Effector CD4-positive, alpha-beta T cell (primary cell): ENCODE data around the gene POU4F1. TPM values are rescaled to one million over a fixed set of nuclear protein-coding genes. Genes with fewer than 3 reads are reported as not detected.
"Not testable (repeated sequence)": the region's sequence is repeated elsewhere in the genome, so short reads cannot be mapped to it uniquely, and the experiment has no call there.

Source experiments
- DNase-seq: peaks from one replicate; pipeline ENCODE4 v3.0.0-alpha.2; 2020
- total RNA-seq: gene quantifications from one replicate; lab custom pipeline; 2026; lab: John Stamatoyannopoulos, UW

POU4F1 gene, protein sequence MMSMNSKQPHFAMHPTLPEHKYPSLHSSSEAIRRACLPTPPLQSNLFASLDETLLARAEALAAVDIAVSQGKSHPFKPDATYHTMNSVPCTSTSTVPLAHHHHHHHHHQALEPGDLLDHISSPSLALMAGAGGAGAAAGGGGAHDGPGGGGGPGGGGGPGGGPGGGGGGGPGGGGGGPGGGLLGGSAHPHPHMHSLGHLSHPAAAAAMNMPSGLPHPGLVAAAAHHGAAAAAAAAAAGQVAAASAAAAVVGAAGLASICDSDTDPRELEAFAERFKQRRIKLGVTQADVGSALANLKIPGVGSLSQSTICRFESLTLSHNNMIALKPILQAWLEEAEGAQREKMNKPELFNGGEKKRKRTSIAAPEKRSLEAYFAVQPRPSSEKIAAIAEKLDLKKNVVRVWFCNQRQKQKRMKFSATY
- total RNA-seq: not detected

DNA sequence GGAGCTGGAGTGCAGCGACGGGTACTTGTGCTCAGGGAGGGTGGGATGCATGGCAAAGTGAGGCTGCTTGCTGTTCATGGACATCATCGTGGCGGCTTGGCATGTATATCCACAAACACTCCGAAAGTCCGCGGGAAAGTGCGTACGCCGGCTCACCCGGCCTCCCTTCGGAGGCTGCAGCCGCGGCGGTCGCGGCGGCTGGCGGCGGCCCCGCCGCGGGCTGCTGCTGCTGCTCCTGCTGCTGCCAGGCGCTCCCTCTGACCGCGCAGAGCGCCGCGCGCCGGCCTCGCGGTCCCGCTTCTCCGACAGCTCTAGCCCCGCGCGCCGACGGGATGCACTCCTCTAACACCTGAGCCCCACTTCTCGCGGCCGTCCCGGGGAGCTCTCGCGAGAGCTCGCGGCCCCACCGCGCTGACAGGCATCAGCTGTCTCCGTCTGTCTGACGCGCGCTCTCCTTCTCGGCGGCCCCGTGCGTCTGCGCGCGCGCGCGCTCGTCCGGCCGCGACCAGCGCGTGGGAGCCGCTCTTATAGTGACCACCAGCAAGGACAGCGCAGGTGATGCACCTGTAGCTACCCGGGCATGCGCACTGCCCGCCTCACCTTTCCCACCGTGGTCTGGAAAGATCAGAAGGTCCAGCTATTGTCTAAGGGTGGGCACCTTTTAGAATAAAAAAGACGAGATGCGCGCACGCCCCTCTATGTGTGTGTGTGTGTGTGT is at the start of gene POU4F1:
TSS of gene POU4F1 (minus strand) at position 313 of the 718 bp plus-strand sequence. CDS start at position 87, 226 bp downstream.
- DNase-seq: no peak

GRCh38 chr13:78652651-78653050 is 49.3 kb upstream of the POU4F1 start:
- no peak for DNase-seq

DNA sequence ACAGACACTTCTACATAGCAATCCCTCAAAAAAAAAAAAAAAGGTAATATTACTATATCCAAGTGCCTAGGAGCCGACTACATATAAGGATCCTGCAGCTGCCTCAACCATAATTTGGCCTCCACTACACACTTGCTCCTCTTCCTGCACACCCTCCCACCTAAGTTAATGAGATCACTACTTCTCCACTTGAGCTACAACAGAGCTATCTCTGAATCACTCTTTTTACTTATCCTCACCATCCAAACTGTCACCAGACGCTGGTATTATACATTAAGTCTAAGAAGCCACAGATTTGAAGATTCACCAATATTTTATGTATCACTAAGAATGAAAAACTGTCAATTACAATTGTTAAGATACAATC is 47.3 kb upstream of the POU4F1 start:
- no peak for DNase-seq

DNA sequence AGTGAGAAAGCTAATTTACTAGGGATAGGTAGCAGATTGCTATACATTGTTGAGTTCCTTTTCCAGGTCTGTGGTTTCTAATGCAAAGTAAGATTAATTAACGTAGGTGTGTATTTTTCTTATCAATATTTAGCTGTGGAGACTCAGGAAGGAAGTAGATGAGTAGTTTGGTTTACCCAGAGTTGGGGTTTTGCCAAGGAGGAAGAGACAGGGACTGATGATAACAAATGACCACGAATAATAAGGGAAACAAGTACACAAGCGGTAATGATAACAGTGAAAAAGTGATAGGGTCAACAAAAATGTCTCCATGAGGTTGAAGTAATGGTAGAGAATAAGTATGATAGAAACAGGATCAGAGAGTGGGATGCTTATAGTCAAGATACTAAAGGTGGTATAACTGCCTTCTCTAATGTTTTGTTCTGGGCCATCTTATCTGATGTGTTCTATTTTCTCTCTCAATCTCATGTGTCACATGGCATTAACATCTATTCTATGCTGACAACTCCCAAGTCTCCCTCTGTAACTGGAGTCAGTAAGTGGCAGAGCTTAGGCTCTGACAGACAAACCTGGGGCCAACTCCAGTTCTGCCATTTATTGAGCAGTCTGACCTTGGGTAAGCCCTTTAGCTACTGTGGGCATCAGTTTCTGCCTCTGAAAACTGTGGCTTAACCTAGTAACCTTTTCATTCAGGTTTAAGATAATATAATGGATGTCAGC is 46.8 kb upstream of the POU4F1 start:
- DNase-seq: no peak

- DNase-seq: not testable (repeated sequence)
Measured at GRCh38 chr13:78647109-78647678, 43.8 kb upstream of the POU4F1 start.

GRCh38 chr13:78638216-78638615 is 34.9 kb upstream of the POU4F1 start:
- DNase-seq: no peak

DNA sequence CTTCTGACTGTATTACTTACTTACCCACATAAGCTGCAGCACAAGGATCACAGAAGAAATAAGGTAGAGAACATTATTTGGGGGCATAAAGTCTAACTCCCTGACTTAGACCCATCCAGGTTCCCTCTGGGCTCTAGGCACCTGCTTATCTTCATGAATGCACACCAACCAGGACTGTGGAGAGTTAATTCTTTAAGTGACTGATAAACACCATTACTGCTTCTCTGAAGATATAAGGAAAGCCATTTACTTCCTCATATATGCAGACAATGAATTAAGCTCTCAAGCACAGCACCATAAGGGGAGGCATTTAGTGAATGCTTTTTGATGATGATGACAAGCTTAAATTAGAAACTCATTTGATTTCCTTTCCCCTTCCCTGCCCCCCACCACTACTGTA is 33.1 kb upstream of the POU4F1 start:
- no peak for DNase-seq

DNA sequence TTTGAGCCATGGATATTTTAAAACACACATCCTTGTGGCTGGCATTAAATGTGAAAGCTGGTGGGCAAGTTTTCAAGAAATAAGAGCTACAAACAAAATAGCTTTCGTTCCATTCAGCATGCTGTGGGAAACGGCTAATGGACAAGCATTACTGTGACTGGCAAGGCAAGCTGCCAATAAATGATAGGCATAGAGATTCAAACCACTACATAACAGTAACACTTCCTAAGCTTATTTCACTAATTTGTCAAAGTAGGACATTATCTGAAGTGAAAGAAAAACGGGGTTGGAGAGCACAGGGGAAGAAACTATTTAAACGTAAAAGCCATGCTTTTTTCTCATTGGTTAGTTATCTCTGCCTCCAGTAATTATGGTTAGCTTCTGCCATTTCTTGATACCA is 29.6 kb upstream of the POU4F1 start:
- no peak for DNase-seq

- no peak for DNase-seq
Measured at GRCh38 chr13:78631077-78631476, 27.7 kb upstream of the POU4F1 start.

GRCh38 chr13:78630511-78630910 is 27.2 kb upstream of the POU4F1 start:
- no peak for DNase-seq

- DNase-seq: no peak
Measured at GRCh38 chr13:78625384-78625783, 22.0 kb upstream of the POU4F1 start.

- DNase-seq: no peak
Measured at GRCh38 chr13:78623132-78623531, 19.8 kb upstream of the POU4F1 start.

- no peak for DNase-seq
Measured at GRCh38 chr13:78620936-78621470, 17.7 kb upstream of the POU4F1 start.

DNA sequence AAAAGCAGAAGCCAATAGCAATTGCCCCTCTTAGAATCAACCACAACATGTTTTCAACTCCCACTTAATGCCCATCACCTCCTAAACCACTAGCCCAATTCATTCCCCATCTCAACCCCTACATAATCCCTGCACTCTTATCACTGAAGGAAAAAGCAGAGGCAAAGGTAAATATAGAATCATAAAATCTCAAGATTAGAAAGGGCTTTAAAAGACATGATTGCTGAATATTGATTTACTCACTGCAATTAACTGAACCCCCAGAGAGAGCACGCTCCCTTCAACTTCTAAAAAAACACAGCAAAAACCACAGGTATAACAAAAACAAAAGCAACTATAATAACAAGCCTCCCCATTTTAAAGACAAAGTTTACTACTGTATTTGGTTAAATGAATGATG is 15.1 kb upstream of the POU4F1 start:
- DNase-seq: no peak

- no peak for DNase-seq
Measured at GRCh38 chr13:78611040-78611439, 7.7 kb upstream of the POU4F1 start.

DNA sequence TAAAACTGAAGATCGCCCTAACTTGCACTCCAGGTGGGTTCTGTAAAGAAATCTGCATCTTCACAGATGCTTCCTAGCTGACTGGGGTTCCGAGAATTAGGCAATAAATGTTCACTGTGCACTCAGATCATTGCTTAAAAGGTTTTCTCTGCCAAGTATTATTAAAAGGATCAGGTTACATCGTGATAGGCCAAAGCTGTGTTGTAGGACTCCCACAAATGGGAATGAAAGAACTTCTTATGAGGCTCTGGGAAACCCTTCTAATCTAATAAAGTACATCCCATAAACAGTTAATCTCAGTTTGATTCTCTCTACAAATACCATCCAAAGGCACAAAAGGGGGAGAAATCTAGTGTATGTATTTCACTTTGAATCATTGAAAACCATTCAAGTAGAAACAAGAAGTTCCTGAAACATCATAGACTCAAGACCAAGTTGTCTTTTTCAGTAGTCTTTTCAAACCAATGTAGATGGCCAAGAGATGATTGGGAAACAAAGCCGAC is 7.1 kb upstream of the POU4F1 start:
- DNase-seq: no peak

DNA sequence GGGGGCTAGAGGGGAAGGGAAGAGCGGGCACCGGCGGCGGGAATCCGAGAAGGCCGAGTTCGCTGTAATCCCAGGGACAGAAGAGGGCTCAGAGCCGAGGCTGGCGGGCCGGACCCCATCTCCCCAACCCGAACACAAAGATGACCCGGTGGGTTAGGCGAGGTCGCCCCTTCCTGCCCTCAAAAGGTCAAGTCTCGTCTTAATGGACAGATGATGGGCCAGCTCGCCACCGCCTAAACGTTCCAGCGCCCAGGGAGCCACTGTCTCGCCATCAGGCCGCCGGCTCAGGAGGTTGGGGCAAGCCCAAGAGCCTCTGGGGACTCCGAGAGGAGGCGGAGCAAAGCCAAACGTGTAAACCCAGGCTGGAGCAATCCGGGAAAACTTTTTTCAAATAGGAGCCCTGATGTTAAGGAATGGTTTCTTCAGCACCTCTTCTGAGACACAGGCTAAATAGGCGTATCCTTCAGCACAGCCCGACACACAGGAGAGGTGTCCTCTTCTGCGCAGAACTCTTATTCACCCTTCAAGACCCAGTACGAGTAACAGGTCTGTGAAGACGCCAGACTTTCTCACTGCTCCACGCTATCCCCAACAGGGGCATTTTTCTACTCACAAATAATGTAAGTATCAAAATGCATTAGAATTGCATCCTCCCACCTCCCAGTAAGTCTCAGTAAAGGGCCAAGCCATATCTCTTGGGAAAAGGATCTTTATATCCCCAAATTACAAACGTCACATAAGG is 6.3 kb upstream of the POU4F1 start:
- no peak for DNase-seq

DNA sequence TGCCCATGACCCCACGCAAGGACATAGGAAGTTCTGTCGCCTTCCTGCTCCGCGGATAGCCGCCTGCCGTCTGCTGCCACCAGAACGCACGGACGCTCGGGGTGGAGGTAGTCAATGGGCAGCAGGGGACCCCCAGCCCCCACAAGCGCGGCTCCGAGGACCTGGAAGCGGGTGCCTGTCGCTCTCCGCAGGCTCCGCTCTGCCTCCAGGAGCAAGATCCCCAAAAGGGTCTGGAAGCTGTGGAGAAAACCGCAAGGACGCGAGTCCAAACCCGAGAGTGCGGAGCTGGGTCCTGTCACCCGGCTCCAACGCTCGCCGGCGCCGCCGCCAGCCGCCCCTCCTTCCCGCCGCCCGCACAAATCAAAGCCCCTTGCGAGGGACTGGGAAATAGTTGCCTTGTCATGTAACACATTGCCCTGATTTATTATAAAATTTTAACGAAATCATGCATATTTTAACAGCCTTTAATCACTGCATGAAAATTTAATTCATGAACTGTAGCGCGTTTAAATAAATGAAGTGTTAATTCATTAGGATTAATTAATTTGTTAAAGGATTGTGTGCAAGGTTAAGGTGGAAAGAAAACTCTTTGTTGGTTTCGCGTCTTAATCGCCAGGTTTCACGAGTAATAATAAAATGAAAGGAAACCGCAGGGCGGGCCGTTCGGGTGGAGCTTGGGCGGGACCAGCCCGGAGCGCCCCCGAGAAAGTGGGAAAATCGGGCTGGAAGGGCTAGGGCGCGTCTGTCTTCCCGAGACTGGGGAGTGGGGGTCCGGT is 5.5 kb upstream of the POU4F1 start:
- no peak for DNase-seq

DNA sequence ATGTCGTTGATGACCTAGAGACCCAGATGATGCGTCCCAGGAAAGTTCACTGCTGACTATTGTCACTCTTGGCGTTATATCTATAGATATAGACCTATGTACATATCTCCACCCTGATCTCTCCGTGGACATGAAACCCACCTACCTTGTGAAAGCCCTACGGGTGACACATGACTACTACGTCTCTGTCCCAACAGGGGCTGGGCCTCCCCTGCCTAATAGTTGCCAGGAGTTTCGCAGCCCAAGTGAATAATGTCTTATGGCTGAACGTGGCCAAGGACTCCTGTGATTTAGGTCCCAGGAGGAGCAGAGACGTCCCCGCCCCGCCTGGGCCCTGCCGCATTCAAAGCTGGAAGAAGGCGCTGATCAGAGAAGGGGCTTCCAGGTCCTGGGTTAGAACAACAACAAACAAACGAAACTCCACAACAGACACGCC is 4.9 kb upstream of the POU4F1 start:
- DNase-seq: no peak

GRCh38 chr13:78607409-78608251 is 4.3 kb upstream of the POU4F1 start:
- DNase-seq: no peak
